Measurements from ENCODE around the gene RAPGEF5. TPM values are rescaled to one million over a fixed set of nuclear protein-coding genes. Genes with fewer than 3 reads are reported as not detected.

The RAPGEF5 gene
- total RNA-seq, 1 experiment from 2014 or later = 13.3 TPM

DNA sequence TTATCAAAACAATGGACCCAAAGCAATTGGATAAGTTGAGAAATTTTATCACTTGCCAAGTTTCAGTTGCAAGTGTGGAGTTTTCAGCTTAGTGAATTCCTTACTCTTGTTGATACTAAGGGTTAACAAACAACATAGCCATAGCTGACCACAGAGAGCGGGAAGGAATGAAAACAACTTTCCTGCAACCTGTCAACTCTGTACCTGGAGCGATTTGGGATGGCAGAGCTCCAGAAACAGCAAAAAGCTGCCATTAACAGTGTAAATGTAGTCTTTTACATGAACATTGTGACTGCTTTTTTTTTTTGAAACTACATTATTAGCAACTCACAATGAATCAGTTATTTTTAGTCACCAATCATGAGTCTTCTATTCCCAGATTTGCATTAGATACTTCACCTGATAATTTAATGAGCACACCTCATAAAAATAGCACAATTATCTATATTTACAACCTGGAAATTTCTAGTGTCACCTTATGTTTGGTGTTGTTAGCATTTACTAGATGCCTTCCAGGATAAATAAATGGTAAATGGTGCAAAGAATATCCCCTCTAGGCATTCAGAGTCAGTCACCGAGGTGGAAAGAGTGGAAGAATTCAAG, 47.6 kb upstream of the RAPGEF5 start:
- no peak overlapping the region for H2BK5ac ChIP-seq (ENCODE audit: insufficient read length, low read length)
- no peak overlapping the region for H3K4me2 ChIP-seq (ENCODE audit: insufficient read depth, insufficient read length, low read length)
- no peaks in the 10 kb centered on the region for H3K9me3 Mint-ChIP-seq
- WGBS (ENCODE audit: extremely low coverage, insufficient read length, low lambda C conversion rate) = no CpG with 5 or more reads among the region's 3 CpGs
- H3K4me1 ChIP-seq (ENCODE audit: insufficient read depth, low read length) = no peaks in the 10 kb centered on the region
- no peak overlapping the region for H2BK120ac ChIP-seq (ENCODE audit: low read depth, low read length, poor library complexity, severe bottlenecking)
- H3K18ac ChIP-seq (ENCODE audit: insufficient read length, low read depth, low read length) = no peak overlapping the region
- no peaks in the 10 kb centered on the region for H3K36me3 Mint-ChIP-seq (ENCODE audit: insufficient read depth in 1 of 3, low read depth in 3 of 3)
- no peaks in the 10 kb centered on the region for H3K9me3 ChIP-seq (ENCODE audit: control insufficient read depth, low read depth, low read length)
- H3K23me2 ChIP-seq (ENCODE audit: insufficient read length, low read depth, low read length, poor library complexity, severe bottlenecking) = no peaks in the 10 kb centered on the region
- H2BK15ac ChIP-seq (ENCODE audit: low read depth, low read length) = no peak overlapping the region
- H3K27me3 ChIP-seq (ENCODE audit: insufficient read depth, low read length) = no peaks in the 10 kb centered on the region
- no peaks in the 10 kb centered on the region for H3K79me1 ChIP-seq (ENCODE audit: insufficient read depth, low read depth, low read length, poor library complexity, severe bottlenecking)
- no peak overlapping the region for H3K4me3 Mint-ChIP-seq
- H3K27ac Mint-ChIP-seq = no peak overlapping the region
- H3K9ac ChIP-seq (ENCODE audit: extremely low read depth, insufficient read length, low read length) = no peak overlapping the region
- no peak for DNase-seq
- H4K8ac ChIP-seq (replicated peaks; ENCODE audit: insufficient read length, low read depth, low read length) = no peak overlapping the region
- no peak overlapping the region for H4K5ac ChIP-seq (ENCODE audit: insufficient read length, low read depth, low read length)
- no peak overlapping the region for H3K27ac ChIP-seq (ENCODE audit: insufficient read length, low read depth, low read length)
- no peak overlapping the region for H2AFZ ChIP-seq (ENCODE audit: low read length)
- TF ChIP-seq CTCF (conservative IDR thresholded peaks at IDR 0.05) = no peak
- H3K23ac ChIP-seq (ENCODE audit: insufficient read length, low read depth, low read length) = no peak overlapping the region
- H2BK20ac ChIP-seq (ENCODE audit: low read depth, low read length, poor library complexity, severe bottlenecking) = no peak overlapping the region
- H2BK12ac ChIP-seq (ENCODE audit: insufficient read length, low read depth, low read length) = no peak overlapping the region
- no peak overlapping the region for H3T11ph ChIP-seq (ENCODE audit: low read length)
- no peaks in the 10 kb centered on the region for H4K20me1 ChIP-seq (ENCODE audit: control insufficient read depth, insufficient read depth, insufficient read length)
- H2AK5ac ChIP-seq (ENCODE audit: insufficient read length, low read length) = no peak overlapping the region
- no peak overlapping the region for H3K56ac ChIP-seq (ENCODE audit: insufficient read length, low read depth, low read length)
- no peak overlapping the region for H3K14ac ChIP-seq (ENCODE audit: insufficient read depth, low read length)
- no peaks in the 10 kb centered on the region for H3K79me2 ChIP-seq (ENCODE audit: insufficient read depth, low read length)
- H3K4ac ChIP-seq (ENCODE audit: low read depth, low read length) = no peak overlapping the region
- no peak overlapping the region for H4K91ac ChIP-seq (ENCODE audit: insufficient read length, low read depth, low read length)
- no peaks in the 10 kb centered on the region for H3K27me3 Mint-ChIP-seq (ENCODE audit: low read depth)
- H3K4me1 Mint-ChIP-seq = peaks cover 4 to 5% of the 10 kb centered on the region in 2 experiments; a peak in 2 of 4 replicates

All from H9 (cell line).